Subcutaneous abdominal adipose tissue (tissue), 5 donors: ENCODE data around the gene CBX1.
A peak's percentile ranks its signal among the peaks of the same experiment; 100 is the strongest.

Experiments used
- H3K27ac ChIP-seq: one replicate; pipeline ENCODE4 v1.7.0; 2013; ENCODE audit warnings: low read depth, mild to moderate bottlenecking, inconsistent platforms, low read length, moderate library complexity
- H3K27me3 ChIP-seq, 5 donors: one replicate each; pipeline ENCODE4 v1.7.0; 2013; ENCODE audit warnings: low read length in 5 of 5, inconsistent platforms in 1 of 5; ENCODE audit not compliant: control insufficient read depth in 5 of 5, insufficient read depth in 4 of 5
- H3K36me3 ChIP-seq, 5 donors: one replicate each; pipeline ENCODE4 v1.7.0; 2013; ENCODE audit warnings: low read length in 5 of 5; ENCODE audit not compliant: control insufficient read depth in 5 of 5, insufficient read depth in 5 of 5
- H3K4me1 ChIP-seq, 5 donors: one replicate each; pipeline ENCODE4 v1.7.0; 2013; ENCODE audit warnings: low read length in 5 of 5, mild to moderate bottlenecking in 3 of 5, moderate library complexity in 1 of 5; ENCODE audit not compliant: control insufficient read depth in 5 of 5, insufficient read depth in 5 of 5
- H3K4me3 ChIP-seq, 5 donors: one replicate each; pipeline ENCODE4 v1.7.0; 2013; ENCODE audit warnings: low read length in 5 of 5, low read depth in 1 of 5
- H3K9ac ChIP-seq, 5 donors: one replicate each; pipeline ENCODE4 v1.7.0; 2013; ENCODE audit warnings: low read length in 5 of 5, mild to moderate bottlenecking in 4 of 5, moderate library complexity in 3 of 5
- H3K9me3 ChIP-seq, 5 donors: one replicate each; pipeline ENCODE4 v1.7.0; 2013; ENCODE audit warnings: low read length in 5 of 5; ENCODE audit not compliant: control insufficient read depth in 5 of 5
- donor health status: healthy.
- donor health status: healthy.
- donor health status: healthy.
- donor health status: healthy.
- donor health status: healthy.

Gene CBX1

GRCh38 chr17:48024149-48025039, 76.9 kb downstream of the CBX1 start:
- H3K4me1 ChIP-seq, result peaks cover 13 to 39% (median 36%) of the 10 kb centered on the region in 5 donors
- peak overlapping the region; percentile 61 to 79 (median 69) for H3K4me3 ChIP-seq
- H3K36me3 ChIP-seq, result no peaks in the 10 kb centered on the region

GRCh38 chr17:48023400-48024148, 77.7 kb downstream of the CBX1 start:
- Histone ChIP-seq H3K27ac (peak overlapping the region; percentile 50), H3K9ac (peak overlapping the region in 4 of 5 donors; percentile 16 to 61 (median 54)), H3K27me3 (peaks cover 0 to 3% (median 0%) of the 10 kb centered on the region in 5 donors), H3K4me1 (peaks cover 13 to 39% (median 36%) of the 10 kb centered on the region in 5 donors), H3K36me3 (no peaks in the 10 kb centered on the region), H3K4me3 (peak overlapping the region in 4 of 5 donors; percentile 61 to 79 (median 68)), H3K9me3 (no peaks in the 10 kb centered on the region)

More at GRCh38 chr17:48024149-48025039, 76.9 kb downstream of the CBX1 start:
- H3K27me3 ChIP-seq, result peaks cover 0 to 3% (median 0%) of the 10 kb centered on the region in 5 donors
- peak overlapping the region; percentile 50 for H3K27ac ChIP-seq
- H3K9ac ChIP-seq, result peak overlapping the region in 4 of 5 donors; percentile 16 to 59 (median 46)
- H3K9me3 ChIP-seq, result no peaks in the 10 kb centered on the region

GRCh38 chr17:48022901-48023300, 78.4 kb downstream of the CBX1 start:
- no peaks in the 10 kb centered on the region for H3K9me3 ChIP-seq

GRCh38 chr17:48021934-48022333, 79.3 kb downstream of the CBX1 start:
- H3K9ac ChIP-seq, result no peak overlapping the region
- H3K4me1 ChIP-seq, result peaks cover 13 to 42% (median 35%) of the 10 kb centered on the region in 5 donors
- peaks cover 0 to 3% (median 0%) of the 10 kb centered on the region in 5 donors for H3K27me3 ChIP-seq
- H3K9me3 ChIP-seq, result no peaks in the 10 kb centered on the region
- no peaks in the 10 kb centered on the region for H3K36me3 ChIP-seq
- no peak overlapping the region for H3K4me3 ChIP-seq
- H3K27ac ChIP-seq, result no peak overlapping the region

More at GRCh38 chr17:48022901-48023300, 78.4 kb downstream of the CBX1 start:
- H3K9ac ChIP-seq, result peak overlapping the region in 1 of 5 donors; percentile 25
- peaks cover 13 to 42% (median 36%) of the 10 kb centered on the region in 5 donors for H3K4me1 ChIP-seq
- H3K27ac ChIP-seq, result no peak overlapping the region
- H3K36me3 ChIP-seq, result no peaks in the 10 kb centered on the region
- H3K27me3 ChIP-seq, result peaks cover 0 to 3% (median 0%) of the 10 kb centered on the region in 5 donors
- H3K4me3 ChIP-seq, result no peak overlapping the region
